Fibroblast of lung (primary cell): ENCODE data around the gene COL26A1. TPM values are rescaled to one million over a fixed set of nuclear protein-coding genes. Genes with fewer than 3 reads are reported as not detected.

Experiments used
- DNase-seq, 2 donors: peaks; one replicate each; pipeline versions ENCODE4 v3.0.0 to v3.0.0-alpha.2; 2010; ENCODE audit warnings: low read depth in 2 of 2
- H2AFZ ChIP-seq: 2 replicates; pipeline ENCODE4 v1.5.1; 2012; ENCODE audit warnings: low read length, control low read depth, inconsistent platforms
- H3K27ac ChIP-seq: 2 replicates; pipeline ENCODE4 v1.5.1; 2011; ENCODE audit warnings: low read length, control low read depth; ENCODE audit not compliant: insufficient read depth
- H3K27me3 ChIP-seq: 2 replicates; pipeline ENCODE4 v1.5.1; 2011; ENCODE audit warnings: mild to moderate bottlenecking, low read length; ENCODE audit not compliant: control insufficient read depth, insufficient read depth
- H3K36me3 ChIP-seq: 2 replicates; pipeline ENCODE4 v1.5.1; 2011; ENCODE audit warnings: low read length; ENCODE audit not compliant: control insufficient read depth, insufficient read depth
- H3K4me1 ChIP-seq: 2 replicates; pipeline ENCODE4 v1.5.1; 2011; ENCODE audit warnings: low read length; ENCODE audit not compliant: control insufficient read depth, insufficient read depth; ENCODE audit errors: extremely low read depth
- H3K4me2 ChIP-seq: 2 replicates; pipeline ENCODE4 v1.5.1; 2011; ENCODE audit warnings: low read length, control low read depth; ENCODE audit not compliant: insufficient read depth; ENCODE audit errors: extremely low read depth
- H3K4me3 ChIP-seq, 4 experiments: fragments of 200-600 bp in 1 of 4; sonication (generic) in 1 of 4; replicated peaks in 1 of 4; 2 replicates each; pipeline ENCODE4 v1.5.1; 2011 to 2016; ENCODE audit warnings: low read length in 4 of 4, low read depth in 3 of 4, mild to moderate bottlenecking in 3 of 4, control low read depth in 2 of 4, inconsistent platforms in 1 of 4, mixed read lengths in 1 of 4; ENCODE audit not compliant: insufficient read depth in 1 of 4; ENCODE audit errors: control extremely low read depth in 1 of 4
- H3K79me2 ChIP-seq: 2 replicates; pipeline ENCODE4 v1.5.1; 2012; ENCODE audit warnings: mild to moderate bottlenecking, low read length, inconsistent platforms; ENCODE audit not compliant: control insufficient read depth, insufficient read depth
- H3K9ac ChIP-seq: 2 replicates; pipeline ENCODE4 v1.5.1; 2011; ENCODE audit warnings: mild to moderate bottlenecking, low read length, control low read depth; ENCODE audit not compliant: insufficient read depth
- H3K9me3 ChIP-seq: 2 replicates; pipeline ENCODE4 v1.5.1; 2012; ENCODE audit warnings: low read depth, low read length; ENCODE audit not compliant: control insufficient read depth, insufficient read depth
- H4K20me1 ChIP-seq: 2 replicates; pipeline ENCODE4 v1.5.1; 2011; ENCODE audit warnings: low read length; ENCODE audit not compliant: control insufficient read depth, insufficient read depth; ENCODE audit errors: extremely low read depth
- CTCF ChIP-seq, 2 donors: IDR thresholded peaks in 1 of 2; conservative IDR thresholded peaks in 1 of 2; 1 replicate in 1 of 2; 2 replicates in 1 of 2; pipeline ENCODE4 v1.5.1; 2011 to 2012; ENCODE audit warnings: low read length in 2 of 2, control low read depth in 1 of 2, inconsistent platforms in 1 of 2, low read depth in 1 of 2, mild to moderate bottlenecking in 1 of 2
- EZH2 ChIP-seq: IDR thresholded peaks from 2 replicates; pipeline ENCODE4 v1.5.1; 2012; ENCODE audit warnings: low read length, control low read depth, mild to moderate bottlenecking; ENCODE audit errors: missing control alignments
- polyA plus RNA-seq, 2 donors: library from polyadenylated mRNA; depleted of rRNA in 1 of 2; stranded (reverse) in 1 of 2; unstranded in 1 of 2; fragments of >200 nt; gene quantifications; 2 replicates each; pipeline ENCODE4 v1.2.1, GENCODE V29; 2011 to 2012; ENCODE audit warnings: missing spikeins in 1 of 2
- total RNA-seq: library from RNA; depleted of rRNA; stranded (reverse); fragments of >200 nt; gene quantifications from 2 replicates; pipeline ENCODE4 v1.2.1, GENCODE V29; 2014

COL26A1 gene
- total and polyA plus RNA-seq, 2 donors (not counting 1 experiment from before 2014, with no cell fraction given): 0.06 TPM; not detected in 1

DNA sequence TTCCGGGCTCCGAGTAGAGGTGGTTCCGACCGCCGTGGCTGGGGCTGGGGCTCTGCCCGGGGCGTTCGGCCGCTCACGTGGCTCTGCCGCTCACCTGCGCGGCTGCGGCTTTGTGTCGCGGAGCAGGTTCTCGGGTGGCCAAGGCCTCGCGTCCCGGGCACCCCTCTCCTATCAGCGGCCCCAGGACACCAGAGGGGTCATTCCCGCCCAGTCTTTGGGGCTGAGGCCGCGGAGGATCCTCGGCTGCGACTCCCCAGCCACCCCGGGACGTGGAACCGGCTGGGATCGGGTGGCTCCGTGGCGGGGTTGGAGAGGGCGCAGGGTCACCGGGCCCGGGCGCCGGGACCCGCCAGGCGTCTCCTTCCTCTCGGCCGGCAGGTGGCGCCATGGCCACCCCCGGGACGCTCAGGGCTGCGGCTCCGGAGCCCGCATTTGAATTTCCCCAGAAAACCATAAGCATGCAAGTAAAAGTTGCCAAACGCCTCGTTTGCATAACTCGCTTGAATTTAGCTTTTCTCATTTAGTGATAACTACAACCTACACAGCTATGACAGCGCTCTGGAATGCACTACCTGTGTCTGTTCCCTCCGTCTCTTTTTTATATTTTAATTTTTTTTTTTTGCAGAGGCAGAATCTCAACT is 1.2 kb downstream of the COL26A1 start:
- peak overlapping the region; percentile 32 for H3K4me2 ChIP-seq
- peak overlapping the region in 3 of 4 experiments; percentile 19 to 54 (median 22) for H3K4me3 ChIP-seq
- H4K20me1 ChIP-seq: no peaks in the 10 kb centered on the region
- TF ChIP-seq EZH2 (peak; percentile 87), CTCF (conservative IDR thresholded peaks at IDR 0.05 in 1 of 2, IDR thresholded peaks at IDR 0.05 in 1 of 2; ENCODE audit: low read depth in 1 of 2, low read length in 2 of 2) (peak; percentile 61 to 65)
- DNase-seq: peak; percentile 45 to 64
- no peak overlapping the region for H2AFZ ChIP-seq
- no peaks in the 10 kb centered on the region for H3K36me3 ChIP-seq
- H3K9me3 ChIP-seq: no peaks in the 10 kb centered on the region
- H3K79me2 ChIP-seq: no peaks in the 10 kb centered on the region
- H3K27me3 ChIP-seq: peaks cover 14% of the 10 kb centered on the region
- no peak overlapping the region for H3K9ac ChIP-seq
- peaks cover 2% of the 10 kb centered on the region for H3K4me1 ChIP-seq
- no peak overlapping the region for H3K27ac ChIP-seq

DNA sequence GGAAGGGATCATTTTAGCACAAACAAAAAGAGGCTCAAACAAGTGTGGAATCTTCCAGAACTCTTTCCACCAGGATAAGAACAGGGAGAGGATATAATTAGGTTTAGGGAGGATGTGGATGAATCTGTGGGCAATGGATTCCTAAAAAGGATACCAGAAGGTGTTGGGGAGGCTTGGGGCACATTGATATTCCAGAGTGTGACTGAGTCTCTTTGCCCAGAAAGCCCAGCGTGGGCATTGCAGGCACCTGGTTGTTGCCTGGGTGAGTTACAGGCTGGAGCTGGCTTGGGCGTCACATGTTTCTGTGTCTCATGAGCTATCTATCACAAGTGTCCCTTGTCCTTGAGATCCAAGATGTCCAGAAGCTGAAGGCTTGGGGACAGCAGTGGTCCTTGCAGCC is 3.3 kb downstream of the COL26A1 start:
- H3K27me3 ChIP-seq: peaks cover 14% of the 10 kb centered on the region
- no peaks in the 10 kb centered on the region for H3K9me3 ChIP-seq
- no peak overlapping the region for H2AFZ ChIP-seq
- H3K4me3 ChIP-seq: no peak overlapping the region
- H4K20me1 ChIP-seq: no peaks in the 10 kb centered on the region
- no peak overlapping the region for H3K27ac ChIP-seq
- H3K4me2 ChIP-seq: no peak overlapping the region
- TF ChIP-seq EZH2: no peak
- no peak for TF ChIP-seq CTCF (conservative IDR thresholded peaks at IDR 0.05 in 1 of 2, IDR thresholded peaks at IDR 0.05 in 1 of 2; ENCODE audit: low read depth in 1 of 2, low read length in 2 of 2)
- H3K79me2 ChIP-seq: no peaks in the 10 kb centered on the region
- H3K4me1 ChIP-seq: peaks cover 2% of the 10 kb centered on the region
- no peak overlapping the region for H3K9ac ChIP-seq
- no peak for DNase-seq
- no peaks in the 10 kb centered on the region for H3K36me3 ChIP-seq

- H3K9ac ChIP-seq: no peak overlapping the region
- H3K79me2 ChIP-seq: no peaks in the 10 kb centered on the region
- no peak overlapping the region for H2AFZ ChIP-seq
- no peak overlapping the region for H3K4me2 ChIP-seq
- H3K27ac ChIP-seq: no peak overlapping the region
- H4K20me1 ChIP-seq: no peaks in the 10 kb centered on the region
- TF ChIP-seq CTCF (conservative IDR thresholded peaks at IDR 0.05 in 1 of 2, IDR thresholded peaks at IDR 0.05 in 1 of 2; ENCODE audit: low read depth in 1 of 2, low read length in 2 of 2) (no peak), EZH2 (no peak)
- no peak for DNase-seq
- no peaks in the 10 kb centered on the region for H3K36me3 ChIP-seq
- H3K9me3 ChIP-seq: no peaks in the 10 kb centered on the region
- peaks cover 9% of the 10 kb centered on the region for H3K27me3 ChIP-seq
- peaks cover 2% of the 10 kb centered on the region for H3K4me1 ChIP-seq
- no peak overlapping the region for H3K4me3 ChIP-seq
These were observed 5.0 kb downstream of the COL26A1 start for GRCh38 chr7:101367676-101368075.
